Stimulated activated CD8-positive, alpha-beta memory T cell treated with anti-CD3 and anti-CD28 coated beads, Interleukin-15, amount 100 ng/mL, for 4 hours (primary cell): ENCODE results near the gene CDKN1B.

ENCODE experiments used
- DNase-seq, 2 donors: peaks; one replicate each; pipeline ENCODE4 v3.0.0-alpha.2; 2020; ENCODE audit warnings: low read depth in 2 of 2

The CDKN1B gene

GRCh38 chr12:12716793-12717585 lies at the start of gene CDKN1B:
Gene CDKN1B (plus strand): TSS chr12:12717368. CDS start chr12:12717840, 472 bp downstream.
- peak; percentile 68 to 74 for DNase-seq

- no peak for DNase-seq
These were observed 49.2 kb upstream of the CDKN1B start for GRCh38 chr12:12668005-12668404.

- no peak for DNase-seq
These were observed 48.1 kb upstream of the CDKN1B start for GRCh38 chr12:12669020-12669419.

- no peak for DNase-seq
These were observed 45.1 kb upstream of the CDKN1B start for GRCh38 chr12:12671850-12672660.

GRCh38 chr12:12673296-12673695 lies 43.9 kb upstream of the CDKN1B start:
- DNase-seq: no peak

- DNase-seq: no peak
These were observed 40.6 kb upstream of the CDKN1B start for GRCh38 chr12:12676605-12677004.

- no peak for DNase-seq
These were observed 36.0 kb upstream of the CDKN1B start for GRCh38 chr12:12681061-12681765.

GRCh38 chr12:12682284-12682683 lies 34.9 kb upstream of the CDKN1B start:
- DNase-seq: no peak

GRCh38 chr12:12683136-12683697 lies 34.0 kb upstream of the CDKN1B start:
- no peak for DNase-seq

GRCh38 chr12:12683725-12684124 lies 33.4 kb upstream of the CDKN1B start:
- no peak for DNase-seq

GRCh38 chr12:12684375-12685106 lies 32.6 kb upstream of the CDKN1B start:
- DNase-seq: no peak

- DNase-seq: no peak
These were observed 31.9 kb upstream of the CDKN1B start for GRCh38 chr12:12685305-12685704.

GRCh38 chr12:12686472-12686871 lies 30.7 kb upstream of the CDKN1B start:
- DNase-seq: no peak

- no peak for DNase-seq
These were observed 30.2 kb upstream of the CDKN1B start for GRCh38 chr12:12686925-12687324.

GRCh38 chr12:12689647-12690300 lies 27.4 kb upstream of the CDKN1B start:
- DNase-seq: no peak

GRCh38 chr12:12691549-12691948 lies 25.6 kb upstream of the CDKN1B start:
- no peak for DNase-seq

- DNase-seq: no peak
These were observed 24.0 kb upstream of the CDKN1B start for GRCh38 chr12:12693111-12693671.

GRCh38 chr12:12696562-12697383 lies 20.4 kb upstream of the CDKN1B start:
- DNase-seq: peak; percentile 76 to 84

GRCh38 chr12:12699345-12699744 lies 17.8 kb upstream of the CDKN1B start:
- DNase-seq: no peak

GRCh38 chr12:12700254-12700653 lies 16.9 kb upstream of the CDKN1B start:
- no peak for DNase-seq
